IPS-18c (cell line): ENCODE results near the gene FAM78A.
"Not testable (repeated sequence)": the region's sequence is repeated elsewhere in the genome, so short reads cannot be mapped to it uniquely, and the experiment has no call there.

Experiments used
- H3K4me3 ChIP-seq: 2 replicates; pipeline ENCODE4 v1.7.0; 2013; ENCODE audit warnings: low read depth, mild to moderate bottlenecking, low read length, moderate library complexity; ENCODE audit not compliant: insufficient read depth
- H3K9me3 ChIP-seq: one replicate; pipeline ENCODE4 v1.6.1; 2013; ENCODE audit warnings: mild to moderate bottlenecking, low read length, moderate library complexity; ENCODE audit not compliant: control insufficient read depth, insufficient read depth

FAM78A gene

GRCh38 chr9:131235480-131235851, 40.8 kb downstream of the FAM78A start:
- H3K9me3 ChIP-seq: no peaks in the 10 kb centered on the region
- no peak overlapping the region for H3K4me3 ChIP-seq

- Histone ChIP-seq H3K4me3 (no peak overlapping the region), H3K9me3 (no peaks in the 10 kb centered on the region)
Observed at GRCh38 chr9:131234799-131235479, 41.4 kb downstream of the FAM78A start.

- no peak overlapping the region for H3K4me3 ChIP-seq
- H3K9me3 ChIP-seq: no peaks in the 10 kb centered on the region
Observed at GRCh38 chr9:131233995-131234394, 42.3 kb downstream of the FAM78A start.

GRCh38 chr9:131233556-131233955, 42.8 kb downstream of the FAM78A start:
- Histone ChIP-seq H3K9me3 (no peaks in the 10 kb centered on the region), H3K4me3 (no peak overlapping the region)

- H3K4me3 ChIP-seq: no peak overlapping the region
- no peaks in the 10 kb centered on the region for H3K9me3 ChIP-seq
Observed at GRCh38 chr9:131228988-131229387, 47.3 kb downstream of the FAM78A start.

GRCh38 chr9:131227959-131228460, 48.3 kb downstream of the FAM78A start:
- H3K9me3 ChIP-seq: no peaks in the 10 kb centered on the region
- no peak overlapping the region for H3K4me3 ChIP-seq

- no peak overlapping the region for H3K4me3 ChIP-seq
- no peaks in the 10 kb centered on the region for H3K9me3 ChIP-seq
Observed at GRCh38 chr9:131227112-131227958, 49.0 kb downstream of the FAM78A start.

GRCh38 chr9:131226226-131226625, 50.1 kb downstream of the FAM78A start:
- Histone ChIP-seq H3K4me3 (no peak overlapping the region), H3K9me3 (no peaks in the 10 kb centered on the region)

GRCh38 chr9:131222460-131222859, 53.9 kb downstream of the FAM78A start:
- Histone ChIP-seq H3K9me3 (no peaks in the 10 kb centered on the region), H3K4me3 (no peak overlapping the region)

GRCh38 chr9:131220485-131220884, 55.8 kb downstream of the FAM78A start:
- H3K9me3 ChIP-seq: no peaks in the 10 kb centered on the region
- no peak overlapping the region for H3K4me3 ChIP-seq

GRCh38 chr9:131218370-131218769, 57.9 kb downstream of the FAM78A start:
- no peak overlapping the region for H3K4me3 ChIP-seq

GRCh38 chr9:131217331-131218031, 58.8 kb downstream of the FAM78A start:
- H3K9me3 ChIP-seq: no peaks in the 10 kb centered on the region
- H3K4me3 ChIP-seq: no peak overlapping the region

More at GRCh38 chr9:131218370-131218769, 57.9 kb downstream of the FAM78A start:
- H3K9me3 ChIP-seq: no peaks in the 10 kb centered on the region

GRCh38 chr9:131216806-131217205, 59.5 kb downstream of the FAM78A start:
- Histone ChIP-seq H3K4me3 (no peak overlapping the region), H3K9me3 (no peaks in the 10 kb centered on the region)

- no peak overlapping the region for H3K4me3 ChIP-seq
- no peaks in the 10 kb centered on the region for H3K9me3 ChIP-seq
Observed at GRCh38 chr9:131214876-131215275, 61.4 kb downstream of the FAM78A start.

- Histone ChIP-seq H3K4me3 (no peak overlapping the region), H3K9me3 (no peaks in the 10 kb centered on the region)
Observed at GRCh38 chr9:131214286-131214856, 61.9 kb downstream of the FAM78A start.

- H3K9me3 ChIP-seq, H3K4me3 ChIP-seq: not testable (repeated sequence)
Observed at GRCh38 chr9:131211920-131212319, 64.4 kb downstream of the FAM78A start.
